Activated CD8-positive, alpha-beta T cell treated with anti-CD3 and anti-CD28 coated beads for 36 hours (primary cell): Measurements from ENCODE around the gene SHLD1. TPM values are rescaled to one million over a fixed set of nuclear protein-coding genes. Genes with fewer than 3 reads are reported as not detected.
A peak's percentile ranks its signal among the peaks of the same experiment; 100 is the strongest.
"Not testable (repeated sequence)": the region's sequence is repeated elsewhere in the genome, so short reads cannot be mapped to it uniquely, and the experiment has no call there.

Experiments
- ATAC-seq: fragments of 200-7000 bp; cut with Tn5 transposase; one replicate; pipeline ENCODE4 v1.10.0; 2021; ENCODE audit warnings: mild to moderate bottlenecking, moderate library complexity
- CTCF ChIA-PET: fragments of 350-600 bp; sonication (Branson Sonifier 250); formaldehyde crosslinking; loops from one replicate; lab custom pipeline; 2021; ENCODE audit warnings: antibody characterized with exemption; lab: Charles Lee
- POLR2A ChIA-PET: fragments of 350-600 bp; sonication (Branson Sonifier 250); formaldehyde crosslinking; loops from one replicate; lab custom pipeline; 2021; ENCODE audit warnings: antibody characterized with exemption; lab: Charles Lee
- DNase-seq: peaks from one replicate; pipeline ENCODE4 v3.0.0-alpha.2; 2020
- H3K27ac Mint-ChIP-seq: one replicate; pipeline ENCODE4 v1.8.0; 2021; ENCODE audit warnings: mild to moderate bottlenecking, mixed read lengths
- H3K27me3 Mint-ChIP-seq: one replicate; pipeline ENCODE4 v1.8.0; 2021; ENCODE audit warnings: mixed read lengths
- H3K36me3 Mint-ChIP-seq: one replicate; pipeline ENCODE4 v1.8.0; 2021; ENCODE audit warnings: low read depth, mixed read lengths
- H3K4me1 Mint-ChIP-seq: one replicate; pipeline ENCODE4 v1.8.0; 2021; ENCODE audit warnings: low read depth, mixed read lengths
- H3K4me3 Mint-ChIP-seq: one replicate; pipeline ENCODE4 v1.8.0; 2021; ENCODE audit warnings: mild to moderate bottlenecking, moderate library complexity, mixed read lengths
- H3K9me3 Mint-ChIP-seq: one replicate; pipeline ENCODE4 v1.8.0; 2021; ENCODE audit warnings: mixed read lengths
- CTCF ChIP-seq: fragments of 200-600 bp; IDR thresholded peaks from one replicate; pipeline ENCODE4 v1.8.0; 2022; ENCODE audit warnings: antibody characterized with exemption, mild to moderate bottlenecking
- intact Hi-C: fragments of 100-400 bp; cut with micrococcal nuclease; formaldehyde crosslinking; loops from one replicate; pipeline ENCODE4 v1.10.0; 2022
- total RNA-seq, 2 experiments: library from RNA; stranded (reverse); gene quantifications; one replicate each; pipeline ENCODE4 v1.2.3, GENCODE V29; 2021

The SHLD1 gene
- total RNA-seq, 2 experiments from 2014 or later: 6.5 to 6.9 TPM

DNA sequence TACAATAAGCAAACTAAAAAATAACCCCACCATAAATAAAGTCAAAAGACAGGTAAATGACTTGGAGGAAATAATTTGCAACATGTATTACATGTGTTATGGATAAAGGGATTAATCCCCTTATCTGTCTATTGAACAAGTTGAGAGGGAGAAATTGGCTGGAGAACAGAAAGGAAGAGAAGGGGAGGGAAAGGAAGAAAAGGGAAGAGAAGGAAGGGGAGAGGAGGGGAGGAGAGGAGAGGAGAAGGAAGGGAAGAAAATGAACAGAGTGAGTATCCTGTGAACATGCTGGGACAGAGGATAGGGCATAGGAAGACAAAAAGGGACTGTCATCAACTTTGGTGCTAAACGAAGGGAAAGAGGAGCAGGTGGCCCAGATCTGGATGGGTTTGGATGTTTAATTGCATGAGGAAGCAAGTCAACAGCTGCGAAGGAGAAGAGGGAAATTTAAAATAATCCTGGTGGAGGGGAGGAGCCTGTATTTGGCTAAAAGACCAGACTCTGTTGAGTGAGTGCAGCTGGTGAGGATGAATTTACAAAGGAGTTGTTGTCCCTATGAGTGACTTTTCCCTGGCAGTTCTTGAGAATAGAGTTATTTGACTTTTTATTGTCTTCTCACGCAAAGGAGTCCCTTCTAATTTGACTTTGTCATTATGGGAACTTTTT lies 14.2 kb upstream of the SHLD1 start:
- DNase-seq (no peak), ATAC-seq (no peak)
- Mint-ChIP-seq H3K9me3 (no peaks in the 10 kb centered on the region), H3K36me3 (no peaks in the 10 kb centered on the region), H3K27ac (no peak overlapping the region), H3K4me1 (peaks cover 16% of the 10 kb centered on the region), H3K4me3 (no peak overlapping the region), H3K27me3 (no peaks in the 10 kb centered on the region)
- ChIA-PET POLR2A (no interaction called here), CTCF (no interaction called here)
- intact Hi-C loops: no loop called here
- TF ChIP-seq CTCF: no peak

DNA sequence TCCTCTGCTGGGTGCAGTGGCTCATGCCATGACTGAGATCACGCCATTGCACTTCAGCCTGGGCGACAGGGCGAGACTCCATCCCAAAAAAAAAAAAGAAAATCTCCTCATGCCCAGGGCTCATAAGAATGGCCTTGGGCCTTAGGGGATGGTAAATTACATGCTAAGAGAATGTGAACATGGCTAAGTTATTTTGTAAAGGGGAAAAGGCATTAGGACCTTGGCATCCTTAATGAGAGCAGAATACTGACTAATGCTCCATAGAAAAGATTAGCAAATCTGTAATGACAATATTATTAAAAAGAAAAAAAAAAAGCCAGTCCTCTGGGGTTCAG lies 12.6 kb upstream of the SHLD1 start:
- Mint-ChIP-seq H3K27ac (peak overlapping the region; percentile 71), H3K9me3 (no peaks in the 10 kb centered on the region), H3K4me1 (peaks cover 16% of the 10 kb centered on the region), H3K36me3 (no peaks in the 10 kb centered on the region), H3K27me3 (no peaks in the 10 kb centered on the region), H3K4me3 (no peak overlapping the region)
- ATAC-seq: no peak
- no peak for DNase-seq
- CTCF ChIA-PET: no interaction called here
- TF ChIP-seq CTCF: no peak
- intact Hi-C loops: no loop called here
- POLR2A ChIA-PET: interaction anchor here (0.7 to 0.8 kb wide), 2 partner anchors 10 to 29 kb away, joined by 3 read pairs; no protein-coding TSS in a partner anchor

DNA sequence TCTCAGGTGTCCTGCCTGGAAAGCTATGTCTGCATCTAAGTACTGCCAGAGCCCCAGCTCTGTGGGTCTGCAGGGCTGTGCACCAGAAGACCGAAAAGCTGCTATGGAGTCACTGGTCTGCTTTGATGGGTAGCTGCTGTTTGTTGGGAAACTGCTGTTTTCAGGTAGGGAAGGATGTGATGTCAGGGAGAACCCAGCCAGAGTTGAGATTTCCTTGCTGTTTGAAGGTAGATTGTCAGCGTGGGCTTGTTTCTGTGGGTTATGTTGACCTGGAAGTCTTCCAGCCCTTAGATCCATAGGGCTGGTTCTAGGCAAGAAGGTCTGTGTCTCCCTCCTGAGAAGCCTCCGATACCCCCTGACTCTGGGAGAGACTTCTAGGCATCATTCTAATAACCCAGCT lies 12.2 kb upstream of the SHLD1 start:
- POLR2A ChIA-PET: interaction anchor here (0.7 to 0.8 kb wide), 2 partner anchors 10 to 29 kb away, joined by 3 read pairs; no protein-coding TSS in a partner anchor
- ATAC-seq (no peak), DNase-seq (no peak)
- Mint-ChIP-seq H3K9me3 (no peaks in the 10 kb centered on the region), H3K27ac (peak overlapping the region; percentile 21), H3K4me1 (peaks cover 16% of the 10 kb centered on the region), H3K27me3 (no peaks in the 10 kb centered on the region), H3K4me3 (no peak overlapping the region), H3K36me3 (no peaks in the 10 kb centered on the region)
- TF ChIP-seq CTCF: no peak
- CTCF ChIA-PET: interaction anchor here (1.2 kb wide), 1 partner anchor 24 kb away, joined by 3 read pairs; no protein-coding TSS in a partner anchor
- intact Hi-C loops: no loop called here

- CTCF ChIA-PET, H3K9me3 Mint-ChIP-seq, H3K4me3 Mint-ChIP-seq, H3K27ac Mint-ChIP-seq, intact Hi-C loops, ATAC-seq, H3K27me3 Mint-ChIP-seq, H3K36me3 Mint-ChIP-seq, DNase-seq: not testable (repeated sequence)
- POLR2A ChIA-PET: interaction anchor here (0.7 kb wide), 1 partner anchor 10 kb away, joined by 3 read pairs; no protein-coding TSS in a partner anchor
- peaks cover 16% of the 10 kb centered on the region for H3K4me1 Mint-ChIP-seq
These were observed 9.6 kb upstream of the SHLD1 start for GRCh38 chr20:5740643-5741042.

DNA sequence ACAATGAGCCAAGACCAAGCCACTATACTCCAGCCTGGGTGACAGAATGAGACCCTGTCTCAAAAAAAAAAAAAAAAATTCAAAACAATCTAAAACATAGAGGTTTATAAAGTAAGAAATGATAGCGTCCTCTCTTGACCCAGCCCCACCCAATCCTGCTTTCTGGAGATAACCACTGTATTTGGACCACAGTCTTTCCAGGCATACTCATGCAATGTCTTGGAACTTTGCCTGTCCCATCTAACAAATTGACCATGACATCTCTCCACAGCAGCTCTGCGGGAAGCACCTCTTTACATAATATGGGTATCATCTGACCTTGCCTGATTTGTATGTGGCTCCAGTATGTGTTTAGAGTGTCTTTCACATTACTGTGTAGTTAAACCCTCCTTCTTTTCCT lies 9.1 kb upstream of the SHLD1 start:
- H3K36me3 Mint-ChIP-seq: no peaks in the 10 kb centered on the region
- ATAC-seq (no peak), DNase-seq (no peak)
- no peak overlapping the region for H3K4me3 Mint-ChIP-seq
- no peak for TF ChIP-seq CTCF
- ChIA-PET CTCF (interaction anchor here (0.8 kb wide), 1 partner anchor 172 kb away, joined by 3 read pairs; no protein-coding TSS in a partner anchor), POLR2A (interaction anchor here (0.7 kb wide), 1 partner anchor 10 kb away, joined by 3 read pairs; no protein-coding TSS in a partner anchor)
- intact Hi-C loops: no loop called here
- H3K9me3 Mint-ChIP-seq: no peaks in the 10 kb centered on the region
- H3K27me3 Mint-ChIP-seq: no peaks in the 10 kb centered on the region
- H3K4me1 Mint-ChIP-seq: peaks cover 16% of the 10 kb centered on the region
- H3K27ac Mint-ChIP-seq: no peak overlapping the region
